UCSD-AML1 (cell line): ENCODE data around the gene HIVEP3.

Source experiments
- DNase-seq: peaks from one replicate; lab custom pipeline; 2025; ENCODE audit not compliant: unreplicated experiment; lab: John Stamatoyannopoulos, UW

HIVEP3 gene

DNA sequence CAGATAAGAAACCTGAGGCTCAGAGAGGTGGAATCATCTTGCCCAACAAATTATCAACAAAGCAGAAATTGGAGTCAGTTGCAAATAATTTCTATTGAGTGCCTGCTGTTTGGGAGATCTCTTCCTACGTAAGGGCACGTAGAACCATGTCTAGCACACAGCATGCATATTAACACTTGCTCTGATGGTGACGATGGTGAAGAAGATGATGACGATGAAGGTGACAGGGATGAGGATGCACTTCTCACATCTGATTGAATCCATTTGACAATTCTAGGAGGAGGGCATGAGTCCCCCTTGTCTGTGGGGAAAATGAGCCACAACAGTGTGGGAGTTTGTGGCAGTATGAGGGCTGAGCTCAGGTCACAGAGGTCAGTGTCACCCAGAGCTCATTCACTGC, 183.6 kb downstream of the HIVEP3 start:
- DNase-seq, result no peak

DNA sequence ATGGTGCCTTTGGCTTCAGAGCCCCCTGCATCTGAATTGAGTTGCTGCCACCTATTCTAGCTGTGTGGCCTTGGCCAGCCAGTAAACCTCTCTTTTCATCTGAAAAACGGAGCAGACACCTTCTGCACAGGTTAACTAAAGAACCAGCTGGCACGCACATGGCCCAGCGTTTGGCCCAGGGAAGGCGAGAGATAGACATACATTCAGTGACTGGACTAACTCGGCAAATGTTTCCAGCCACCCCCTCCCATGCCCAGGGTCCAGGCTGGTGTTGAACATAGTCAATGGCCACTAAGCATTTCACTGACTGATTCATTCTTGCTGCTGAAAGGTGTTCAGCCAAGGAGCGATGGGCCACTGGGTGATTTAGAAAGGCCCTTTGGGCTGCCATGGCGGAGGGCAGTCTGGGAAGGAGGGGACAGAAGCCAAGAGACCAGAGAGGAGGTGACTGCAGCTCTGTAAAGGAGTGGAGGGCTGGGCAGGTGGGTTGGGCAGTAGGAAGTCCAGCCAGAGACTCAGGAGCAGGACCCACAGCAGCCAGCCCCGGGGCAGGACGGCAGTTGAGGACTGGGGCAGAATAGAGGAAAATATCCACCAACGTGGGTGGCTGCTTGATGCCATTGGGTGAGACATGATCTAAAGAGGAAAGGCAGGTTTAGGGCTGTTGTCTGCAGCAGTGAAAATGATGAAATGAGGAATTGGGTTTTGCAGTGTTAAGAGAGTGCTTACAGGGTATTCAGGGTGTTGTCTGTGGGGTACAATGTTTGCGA, 184.3 kb downstream of the HIVEP3 start:
- no peak for DNase-seq

DNA sequence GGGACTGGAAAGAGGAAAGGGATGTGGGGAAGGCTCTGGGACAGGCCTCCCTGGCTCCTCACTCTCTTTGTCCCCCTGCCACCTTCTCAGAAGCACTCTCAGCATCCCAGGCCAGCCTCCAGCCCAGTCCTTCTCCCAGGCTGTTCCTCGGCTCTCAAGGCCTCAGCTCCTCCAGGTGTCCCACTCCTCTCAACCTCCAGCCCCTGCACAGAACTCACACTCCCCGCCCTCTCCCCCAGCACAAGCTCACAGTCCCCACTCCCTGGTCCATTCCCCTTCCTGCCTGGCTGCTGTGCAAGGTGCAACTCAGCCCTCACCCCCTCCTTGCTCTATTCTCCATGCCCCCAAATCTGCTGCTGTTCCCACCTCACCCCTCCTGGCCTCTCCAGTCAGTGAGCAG, 185.0 kb downstream of the HIVEP3 start:
- no peak for DNase-seq

DNA sequence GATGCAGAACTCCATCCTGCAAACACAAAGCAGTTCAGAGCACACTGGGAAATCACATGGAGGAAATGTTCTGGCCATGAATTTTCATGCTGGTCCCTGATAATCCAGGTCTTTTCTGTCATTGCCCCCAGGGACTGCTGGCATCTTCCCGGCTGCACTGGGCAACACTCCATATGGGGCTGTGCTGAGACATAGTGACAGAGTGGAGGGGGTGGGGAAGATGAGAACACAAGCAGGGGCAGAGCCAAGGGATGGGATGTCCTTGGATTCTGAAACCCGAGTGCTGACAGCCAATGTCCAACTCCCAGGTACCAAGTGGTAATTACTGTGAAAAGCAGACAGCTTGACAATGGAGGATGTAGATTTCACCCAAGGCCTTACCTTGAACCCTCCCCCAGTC, 185.7 kb downstream of the HIVEP3 start:
- DNase-seq, result no peak

DNA sequence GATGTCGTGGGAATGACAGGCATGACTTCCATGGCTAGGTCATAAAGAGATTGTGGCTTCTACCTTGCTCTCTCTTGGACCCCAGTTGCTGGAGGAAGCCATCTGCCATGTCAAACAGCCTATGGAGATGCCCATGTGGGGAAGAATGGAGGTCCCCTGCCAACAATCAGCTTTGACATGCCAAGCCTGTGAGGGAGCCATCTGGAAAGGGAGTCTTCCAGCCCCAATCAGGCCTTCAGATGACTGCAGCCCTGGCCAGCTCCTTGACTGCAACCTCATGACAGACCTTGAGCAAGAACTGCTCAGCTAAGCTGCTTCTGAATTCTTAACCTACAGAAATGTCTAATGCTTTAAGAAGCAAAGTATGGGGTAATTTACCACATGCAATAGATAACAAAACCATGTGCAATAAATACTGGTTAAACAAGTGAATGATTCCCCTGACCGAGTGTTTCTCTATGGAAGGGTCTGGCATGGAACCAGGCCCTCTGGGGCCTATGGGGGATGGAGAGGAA, 187.1 kb downstream of the HIVEP3 start:
- DNase-seq, result no peak

DNA sequence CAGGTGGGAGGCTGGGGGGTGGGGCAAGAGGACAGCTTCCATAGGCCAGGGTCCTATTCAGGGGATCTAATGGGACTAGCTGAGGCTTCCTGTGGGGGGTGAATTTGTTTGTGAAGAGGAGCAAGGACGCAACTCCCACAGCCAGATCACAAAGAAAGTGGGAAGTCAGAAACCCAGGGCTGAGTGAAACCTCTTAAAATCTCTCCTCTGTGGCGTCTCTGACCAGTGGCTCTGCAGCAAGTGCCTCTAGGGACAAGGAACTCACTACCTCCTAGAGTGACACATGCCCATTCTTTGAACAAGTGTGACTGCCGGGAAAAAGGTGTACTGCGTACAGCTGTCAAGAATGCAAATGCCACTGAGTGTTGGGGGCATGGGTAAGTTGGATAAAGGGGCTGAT, 187.9 kb downstream of the HIVEP3 start:
- no peak for DNase-seq

DNA sequence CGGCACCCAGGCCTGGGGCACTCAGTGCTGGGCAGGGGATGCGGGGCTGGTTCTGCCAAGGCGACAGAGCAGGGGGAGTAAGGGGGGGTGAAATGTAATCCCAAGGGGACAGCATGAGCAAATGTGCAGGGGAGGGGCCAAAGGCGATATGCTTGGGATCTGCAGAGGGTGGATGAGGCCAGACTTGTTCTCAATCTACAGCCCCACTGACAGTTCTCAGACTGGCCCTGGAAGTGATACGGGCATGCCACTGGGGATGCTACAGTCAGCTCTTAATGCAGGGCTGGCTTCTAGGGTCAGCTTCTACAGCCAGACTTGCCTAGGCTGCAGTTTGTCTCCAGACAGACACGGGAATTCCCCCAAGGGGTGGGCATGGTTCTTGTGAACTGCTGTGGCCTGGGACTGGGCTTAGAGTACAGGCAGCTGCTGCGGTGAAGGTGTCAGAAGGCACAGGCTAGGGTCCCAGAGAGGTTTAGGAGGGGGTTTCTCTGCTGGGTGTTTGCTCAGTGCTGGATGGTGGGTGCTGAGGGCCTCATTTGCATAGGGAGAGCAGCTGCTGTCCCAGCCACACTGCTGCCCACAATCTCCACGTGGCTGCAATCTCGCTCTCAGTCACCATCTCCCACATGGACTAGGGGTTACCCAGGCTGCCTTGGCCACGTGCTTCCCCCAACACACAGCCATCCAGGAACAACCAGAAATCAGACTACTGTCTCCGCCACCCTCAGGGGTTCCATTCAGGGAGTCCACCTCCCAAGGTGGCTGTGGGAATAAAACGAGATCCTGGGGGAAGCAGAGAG, 190.1 kb downstream of the HIVEP3 start:
- peak; percentile 43 for DNase-seq

DNA sequence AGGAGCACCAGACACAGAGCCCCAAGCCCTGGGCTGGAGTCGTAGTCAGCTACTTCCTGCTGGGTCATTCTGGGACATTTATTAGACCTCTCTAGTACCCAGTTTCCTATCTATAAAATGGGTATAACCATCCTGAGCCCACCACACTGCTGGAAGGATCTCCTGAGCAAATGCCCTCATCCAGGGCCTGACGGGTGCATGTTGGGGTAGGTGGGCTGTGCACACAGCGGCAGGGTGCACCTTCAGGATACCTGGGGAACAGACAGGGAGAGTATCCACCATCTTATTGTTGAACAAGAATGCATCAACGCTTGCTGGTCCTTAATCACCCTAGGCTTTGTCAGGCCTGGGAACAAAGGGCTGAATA, 191.0 kb downstream of the HIVEP3 start:
- DNase-seq, result no peak

DNA sequence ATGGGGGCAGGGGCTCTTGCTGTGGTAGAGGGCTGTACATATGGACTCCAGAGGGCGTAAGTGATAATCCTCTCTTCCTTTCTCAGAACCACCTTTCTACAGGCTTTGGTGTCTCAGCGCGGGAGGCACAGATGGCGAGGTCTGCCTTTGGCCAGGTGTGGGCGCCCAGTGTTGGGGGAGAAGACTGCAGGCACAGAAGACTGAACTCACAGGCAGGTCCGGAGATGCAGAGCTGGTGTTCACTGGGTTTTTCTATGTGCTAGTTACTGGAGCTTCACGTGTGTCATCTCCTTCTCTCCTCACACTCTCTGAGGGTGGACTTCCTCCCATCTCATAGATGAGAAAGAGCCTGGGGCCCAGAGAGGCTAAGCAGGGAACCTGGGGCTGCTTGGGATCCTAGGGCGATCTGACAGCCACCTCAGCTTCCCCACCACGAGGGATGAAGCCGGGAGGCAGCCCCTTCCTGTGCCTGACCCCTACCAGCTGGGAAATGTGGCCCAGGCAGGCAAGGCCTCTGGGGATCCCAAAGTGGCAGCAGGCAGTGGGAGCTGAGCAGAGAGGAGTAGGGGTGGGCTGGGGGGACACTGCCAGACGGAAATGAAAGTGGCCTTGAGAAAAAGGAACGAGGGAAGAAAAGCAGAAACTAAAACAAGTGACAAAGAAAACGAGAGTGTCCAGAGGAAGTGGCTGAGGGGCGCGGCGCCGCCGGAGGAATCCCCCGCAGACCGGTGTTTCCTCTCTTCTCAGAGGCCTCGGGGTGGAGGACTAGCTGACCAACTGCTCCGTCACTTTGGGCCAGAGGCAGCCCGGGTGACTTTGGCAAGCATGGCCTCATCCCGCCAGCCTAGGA, 191.6 kb downstream of the HIVEP3 start:
- peak; percentile 84 for DNase-seq

DNA sequence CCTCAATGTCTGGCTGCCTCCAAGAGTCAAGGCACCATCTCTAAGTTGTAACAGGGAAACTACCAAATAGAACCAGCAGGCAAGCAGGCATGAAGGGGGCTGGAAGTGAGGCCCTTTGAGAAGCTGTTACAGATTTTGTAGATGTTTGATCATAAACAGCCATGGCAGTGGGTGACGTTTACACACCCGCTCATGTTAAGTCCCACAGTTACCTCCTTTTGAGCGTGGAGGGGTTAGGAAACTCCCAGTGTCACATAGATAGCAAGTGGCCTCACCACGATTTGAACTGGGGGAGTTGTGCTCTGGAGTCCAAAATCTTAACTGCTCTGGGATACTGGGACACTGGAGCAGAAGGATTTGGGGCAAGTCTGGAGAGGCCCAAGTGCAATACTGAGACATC, 192.4 kb downstream of the HIVEP3 start:
- DNase-seq, result no peak

DNA sequence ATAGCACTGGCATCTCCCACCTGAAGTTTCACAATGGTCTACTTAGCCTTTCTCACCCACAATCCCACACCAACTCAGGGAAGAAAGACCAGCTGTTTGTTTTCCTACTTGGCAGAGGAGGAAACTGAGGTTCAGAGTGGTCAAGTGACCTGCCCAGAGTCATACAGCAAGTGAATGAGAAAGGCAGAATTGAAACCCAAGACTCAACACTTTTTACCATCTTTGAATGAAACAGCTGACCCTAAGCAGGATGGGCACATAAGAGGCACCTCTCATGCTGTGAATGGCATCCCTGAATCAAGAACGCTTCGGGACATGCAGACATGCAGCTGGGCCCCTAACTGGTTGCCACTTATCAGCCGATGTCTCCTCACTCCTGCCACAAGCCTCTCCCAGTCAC, 193.8 kb downstream of the HIVEP3 start:
- DNase-seq, result no peak

DNA sequence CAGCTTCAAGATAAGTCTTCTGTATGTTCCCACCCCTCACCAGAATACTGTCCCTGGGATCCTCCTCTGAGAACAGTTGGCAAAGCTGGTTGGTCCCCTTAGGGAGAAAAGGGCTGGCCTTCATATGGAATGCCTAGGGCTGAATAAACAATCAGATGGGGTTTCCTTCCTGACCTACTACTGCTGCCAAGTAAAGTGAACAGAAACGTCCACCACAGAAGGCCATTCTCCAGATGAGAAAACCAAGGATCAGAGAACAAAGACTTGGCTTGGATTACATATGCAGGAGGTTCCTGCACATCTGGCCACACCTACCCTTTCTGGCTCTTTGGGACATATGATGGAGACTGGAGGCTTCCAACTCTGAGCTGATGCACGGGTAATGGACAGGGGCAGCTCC, 194.5 kb downstream of the HIVEP3 start:
- no peak for DNase-seq

DNA sequence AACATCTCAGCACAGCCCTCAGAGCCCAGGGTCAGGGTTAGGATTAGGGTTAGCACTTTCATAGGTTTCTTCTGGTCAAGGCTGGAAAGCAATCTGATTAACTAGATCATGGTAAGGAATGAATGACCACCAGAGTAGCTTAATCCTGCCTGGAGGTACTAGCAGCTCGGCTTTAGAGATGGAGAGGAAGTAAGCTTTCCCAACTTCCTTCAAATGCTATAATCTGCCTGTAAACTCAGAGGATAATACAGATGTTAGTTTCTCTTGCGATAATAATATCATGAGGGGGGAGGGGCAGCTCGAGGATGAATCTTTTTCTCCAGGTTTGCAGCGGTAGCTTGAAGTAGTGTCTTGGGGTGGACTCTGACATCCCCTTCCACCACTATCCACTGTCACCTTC, 194.9 kb downstream of the HIVEP3 start:
- DNase-seq, result no peak

DNA sequence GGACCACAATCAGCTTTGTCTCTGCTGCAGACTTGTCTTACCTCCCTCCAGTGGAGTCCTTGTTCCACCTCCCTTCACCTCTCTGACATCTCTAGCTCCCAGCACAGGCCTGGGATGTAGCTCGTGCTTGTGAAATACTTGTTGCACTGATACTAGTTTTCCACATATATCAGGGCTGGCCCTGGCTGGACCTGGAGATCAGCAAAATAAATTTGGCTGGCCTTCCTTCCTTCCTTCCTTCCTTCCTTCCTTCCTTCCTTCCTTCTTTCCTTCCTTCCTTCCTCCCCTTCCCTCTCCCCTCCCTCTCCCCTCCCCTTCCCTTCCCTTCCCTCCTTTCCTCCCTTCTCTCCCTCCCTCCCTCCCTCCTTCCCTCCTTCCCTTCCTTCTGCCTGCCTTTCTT, 196.5 kb downstream of the HIVEP3 start:
- no peak for DNase-seq

DNA sequence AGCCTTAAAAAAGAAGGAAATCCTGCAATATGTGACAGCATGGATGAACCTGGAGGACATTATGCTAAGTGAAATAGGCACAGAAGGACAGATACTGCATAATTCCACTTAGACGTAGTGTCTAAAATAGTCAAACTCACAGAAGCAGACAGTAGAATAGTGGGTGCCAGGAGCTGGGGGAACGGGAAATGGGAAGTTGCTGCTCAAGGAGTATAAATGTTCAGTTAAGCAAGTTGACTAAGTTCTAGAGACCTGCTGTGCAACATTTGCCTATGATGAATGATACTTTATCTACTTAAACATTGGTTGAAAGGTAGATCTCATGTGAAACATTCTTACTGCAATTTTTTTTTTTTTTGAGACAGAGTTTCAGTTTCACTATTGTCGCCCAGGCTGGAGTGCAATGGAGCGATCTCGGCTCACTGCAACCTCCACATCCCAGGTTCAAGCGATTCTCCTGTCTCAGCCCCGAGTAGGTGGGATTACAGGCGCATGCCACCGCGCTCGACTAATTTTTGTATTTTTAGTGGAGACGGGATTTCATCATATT, 197.8 kb downstream of the HIVEP3 start:
- DNase-seq, result no peak

DNA sequence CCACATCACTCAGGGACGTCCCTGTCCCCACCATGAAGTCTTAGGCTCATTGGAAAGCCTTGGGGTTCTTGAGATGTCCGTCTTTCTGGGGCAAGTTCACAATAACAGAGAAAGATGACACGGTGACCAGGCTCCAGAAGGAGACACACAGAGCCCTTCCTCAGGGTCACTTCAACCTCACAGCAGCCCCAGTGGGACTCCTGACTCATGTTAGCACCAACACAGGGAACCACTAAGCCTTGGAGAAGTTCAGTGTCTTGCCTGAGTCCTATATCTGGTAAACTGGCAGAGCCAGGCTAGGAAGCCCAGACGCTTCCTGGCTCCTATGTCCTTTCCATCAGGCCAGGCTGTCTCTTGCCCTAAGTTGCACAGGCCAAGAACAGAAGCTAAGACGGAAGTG, 199.1 kb downstream of the HIVEP3 start:
- no peak for DNase-seq

DNA sequence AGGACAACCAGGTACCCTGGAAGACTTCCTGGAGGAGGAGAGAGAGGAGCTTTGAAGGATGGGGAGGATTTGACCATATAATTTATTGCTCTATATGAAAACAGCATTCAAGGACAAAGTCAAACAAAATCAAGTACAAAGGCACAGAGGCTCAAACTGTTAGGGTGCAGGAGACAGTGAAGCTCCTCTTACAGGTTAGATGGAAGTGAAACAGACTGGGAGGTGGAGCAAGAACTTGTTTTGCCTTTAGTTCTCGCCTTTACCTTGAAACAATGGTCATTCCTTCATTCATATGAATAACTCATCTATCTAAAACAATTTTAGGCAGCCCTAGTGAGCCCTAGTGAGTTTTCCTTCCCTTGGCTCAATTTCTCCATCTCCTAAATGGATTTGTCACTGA, 199.6 kb downstream of the HIVEP3 start:
- no peak for DNase-seq

DNA sequence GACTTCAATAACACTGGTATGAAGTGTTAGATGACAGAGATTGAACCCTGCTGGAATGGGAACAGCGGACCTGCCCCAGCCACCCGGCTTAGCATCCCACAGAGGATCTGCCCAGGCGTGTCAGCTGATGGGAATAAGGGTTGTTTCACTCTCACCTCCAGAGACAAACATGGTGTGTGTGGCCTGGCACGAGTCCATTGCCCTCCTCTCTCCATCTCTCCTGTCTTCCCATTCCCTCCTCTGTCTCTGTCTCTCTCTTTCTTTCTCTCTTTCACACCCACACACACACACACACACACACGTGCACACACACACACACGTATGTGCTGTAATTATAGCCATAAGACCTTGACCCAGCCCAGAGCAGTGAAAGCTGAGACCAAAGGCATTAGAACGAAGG, 200.2 kb downstream of the HIVEP3 start:
- no peak for DNase-seq

DNA sequence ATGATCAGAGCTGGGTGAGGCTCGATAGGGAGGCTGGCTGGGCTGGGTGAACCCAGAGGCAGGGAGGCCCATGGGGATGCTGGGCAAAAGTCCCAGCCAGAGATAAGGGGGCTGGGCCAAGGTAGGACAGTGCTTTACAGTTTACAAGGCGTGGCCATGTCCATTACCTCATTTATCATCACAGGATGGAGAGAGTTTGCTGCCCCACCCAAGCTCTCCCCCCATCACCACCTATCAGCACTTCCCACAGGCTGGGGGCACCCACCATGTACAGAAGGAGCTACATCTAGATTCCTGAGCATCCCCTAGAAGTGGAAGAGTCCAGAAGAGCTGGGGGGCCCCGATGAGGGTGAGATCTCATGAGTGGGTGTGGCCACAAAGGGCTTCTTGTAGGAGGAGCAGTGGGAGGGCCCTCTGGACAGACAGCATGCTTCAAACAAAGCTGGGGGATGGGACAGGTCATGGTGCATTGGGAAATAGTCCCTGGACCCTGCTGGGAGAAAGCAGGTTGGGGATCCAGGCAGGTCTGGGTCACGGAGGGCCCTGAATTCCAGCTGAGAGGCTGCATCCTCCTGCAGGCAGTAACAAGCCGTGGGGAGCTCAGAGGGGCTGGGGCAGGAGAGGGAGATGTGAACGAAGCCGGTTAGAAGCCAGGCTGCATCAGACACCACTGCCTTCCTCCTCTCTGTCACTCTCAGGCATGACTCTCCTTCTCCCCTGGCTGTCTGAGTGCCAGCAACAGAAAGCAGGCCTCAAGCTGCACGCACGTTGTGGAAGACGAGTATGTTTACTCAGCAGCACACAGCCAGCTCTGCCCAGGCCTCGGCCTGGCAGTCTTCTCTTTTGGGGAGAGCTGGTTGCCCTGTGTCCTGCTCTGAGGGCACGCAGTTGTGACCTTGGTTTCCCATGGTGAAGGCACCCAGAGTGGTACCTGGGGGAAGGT, 202.3 kb downstream of the HIVEP3 start:
- DNase-seq, result no peak

DNA sequence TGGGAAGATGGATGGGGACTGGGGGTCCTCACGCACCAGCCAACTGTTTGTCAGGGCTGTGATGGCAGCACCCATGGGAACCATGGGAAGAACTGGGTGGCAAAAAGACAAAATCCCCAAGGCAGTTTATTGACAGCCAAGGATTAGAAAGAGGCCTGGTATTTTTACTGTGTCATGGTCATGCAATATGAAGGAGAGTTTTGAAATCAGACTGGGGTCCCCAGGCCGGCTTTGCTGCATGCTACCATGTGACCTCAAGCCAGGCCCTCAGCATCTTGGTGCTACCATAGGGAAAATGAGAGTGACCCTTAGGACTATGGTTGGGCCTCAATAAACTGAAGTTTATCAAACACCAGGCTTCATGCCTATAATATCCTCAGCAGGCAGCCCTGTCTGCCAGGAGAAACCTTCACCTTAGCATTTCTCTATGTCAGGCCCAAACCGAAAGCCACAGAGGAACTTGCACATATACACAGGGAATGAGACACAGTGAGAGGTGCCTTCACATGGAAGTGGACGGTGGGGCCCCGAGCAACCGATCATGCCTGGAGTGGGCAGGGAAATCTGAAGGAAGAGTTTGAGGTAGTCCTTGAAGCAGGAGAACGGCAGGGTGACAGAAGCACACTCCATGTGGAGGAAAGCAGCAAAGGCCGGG, 203.2 kb downstream of the HIVEP3 start:
- no peak for DNase-seq
